ENCODE results near the gene SYT8.

DNA sequence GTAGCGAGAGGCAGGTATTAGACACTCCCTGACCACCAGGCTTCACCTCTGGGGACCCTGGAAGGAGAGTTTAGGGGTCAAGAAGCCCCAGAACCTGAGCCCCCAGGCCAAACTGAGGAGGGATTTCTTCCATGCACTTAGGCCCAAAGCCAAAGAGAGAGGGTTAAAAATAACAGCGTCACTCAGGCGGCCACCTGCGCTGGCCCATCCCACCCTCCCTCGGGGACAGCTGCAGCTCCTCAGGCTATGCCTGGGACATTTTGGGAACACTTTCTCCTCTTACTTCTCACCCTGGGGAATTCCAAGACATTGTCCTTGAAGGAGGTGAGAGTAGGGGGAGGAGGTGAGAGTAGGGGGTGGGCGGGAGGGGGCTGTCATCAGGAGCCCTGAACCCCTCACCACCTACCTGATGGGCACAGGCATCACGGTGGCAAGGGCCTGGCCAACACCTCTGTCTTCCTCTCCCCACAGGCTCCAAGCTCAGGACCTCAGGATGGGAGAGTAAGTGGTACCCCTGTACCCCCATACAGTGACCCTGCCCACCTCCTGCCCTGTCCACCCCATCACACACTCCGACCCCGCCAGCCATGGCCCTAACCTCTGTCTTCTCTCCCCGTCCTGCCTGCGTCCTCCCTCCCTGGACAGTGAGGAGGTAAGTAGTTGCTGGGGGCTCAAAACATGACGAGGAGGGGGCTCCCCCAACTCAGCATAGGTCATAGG, 4.6 kb downstream of the SYT8 start:
- no peak for TF ChIP-seq CTCF (IDR thresholded peaks at IDR 0.05)
- no peak for TF ChIP-seq EZH2 (IDR thresholded peaks at IDR 0.05)
- no peak for TF ChIP-seq EZH2phosphoT487 (IDR thresholded peaks at IDR 0.05)

Measured in neural progenitor cell (in vitro differentiated cells).